HFF-Myc (cell line): ENCODE data around the gene WBP2NL.

ENCODE experiments used
- DNase-seq: peaks from one replicate; pipeline ENCODE4 v3.0.0-alpha.2; 2011; ENCODE audit warnings: low read depth; ENCODE audit errors: extremely low read depth
- H3K4me3 ChIP-seq: replicated peaks from 2 replicates; pipeline ENCODE4 v1.5.1; 2011; ENCODE audit warnings: low read depth, mild to moderate bottlenecking, control low read depth, low read length
- CTCF ChIP-seq: IDR thresholded peaks from 2 replicates; pipeline ENCODE4 v1.5.1; 2012; ENCODE audit warnings: mild to moderate bottlenecking, low read depth, low read length, control low read depth; ENCODE audit errors: missing control alignments

The WBP2NL gene

GRCh38 chr22:41991111-41991510 is 7.5 kb upstream of the WBP2NL start:
- no peak for DNase-seq
- no peak for TF ChIP-seq CTCF
- H3K4me3 ChIP-seq = no peak overlapping the region

DNA sequence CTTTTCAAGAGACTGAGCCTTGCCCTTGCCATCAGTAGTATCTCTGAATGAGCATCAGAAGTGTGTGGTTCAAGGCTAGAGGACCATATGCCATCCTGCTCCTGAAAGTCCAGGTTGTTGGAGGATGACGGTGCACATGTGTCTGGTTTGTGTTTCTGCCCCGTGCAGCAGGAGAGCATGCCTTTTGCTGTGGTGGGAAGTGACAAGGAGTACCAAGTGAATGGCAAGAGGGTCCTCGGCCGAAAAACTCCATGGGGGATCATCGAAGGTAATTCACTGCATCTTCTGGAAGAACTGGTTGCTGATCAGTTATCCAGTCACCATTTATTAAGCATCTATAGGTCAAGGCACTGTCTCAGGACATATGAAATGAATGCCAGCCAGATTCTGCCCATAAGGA is 6.1 kb upstream of the WBP2NL start:
- DNase-seq = no peak
- no peak for TF ChIP-seq CTCF
- H3K4me3 ChIP-seq = no peak overlapping the region

GRCh38 chr22:41995211-41995610 is 3.4 kb upstream of the WBP2NL start:
- no peak overlapping the region for H3K4me3 ChIP-seq
- DNase-seq = no peak
- TF ChIP-seq CTCF = no peak

DNA sequence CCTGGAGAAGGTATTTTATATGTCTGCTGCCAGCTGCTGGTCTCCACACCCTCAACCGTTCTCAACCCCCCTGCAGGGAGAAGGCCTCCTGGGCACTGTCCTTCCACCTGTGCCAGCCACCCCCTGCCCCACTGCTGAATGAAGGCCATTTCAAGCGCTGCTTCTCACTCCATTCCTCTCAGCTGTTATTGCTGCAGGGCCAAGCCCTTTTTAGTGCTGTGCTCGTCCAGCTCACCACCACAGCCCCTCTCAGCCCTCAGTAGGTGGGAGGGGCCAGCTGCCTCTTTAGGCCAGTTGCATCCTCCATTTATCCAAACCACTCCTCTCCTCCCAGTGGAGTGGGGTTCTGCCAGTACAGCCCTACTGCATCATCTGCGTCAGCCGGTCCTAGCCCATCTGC is 1.8 kb upstream of the WBP2NL start:
- TF ChIP-seq CTCF = no peak
- no peak for DNase-seq
- no peak overlapping the region for H3K4me3 ChIP-seq

DNA sequence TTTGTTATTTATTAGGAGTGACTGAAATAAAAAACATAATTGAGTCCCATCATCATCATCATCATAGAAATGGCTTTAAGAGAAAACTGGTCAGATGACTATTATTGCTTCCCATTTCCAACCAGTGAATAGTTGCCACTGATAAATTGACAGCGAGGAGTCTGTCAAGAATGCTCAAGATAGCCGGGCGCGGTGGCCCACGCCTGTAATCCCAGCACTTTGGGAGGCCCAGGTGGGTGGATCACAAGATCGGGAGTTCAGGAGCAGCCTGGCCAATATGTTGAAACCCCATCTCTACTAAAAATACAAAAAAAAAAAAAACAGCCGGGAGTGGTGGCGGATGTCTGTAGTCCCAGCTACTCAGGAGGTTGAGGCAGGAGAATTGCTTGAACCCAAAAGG is 1.9 kb downstream of the WBP2NL start:
- TF ChIP-seq CTCF = no peak
- no peak for DNase-seq
- H3K4me3 ChIP-seq = no peak overlapping the region

- no peak for DNase-seq
- H3K4me3 ChIP-seq = no peak overlapping the region
- no peak for TF ChIP-seq CTCF
Measured at GRCh38 chr22:42001121-42001520, 2.5 kb downstream of the WBP2NL start.

GRCh38 chr22:42001706-42002105 is 3.1 kb downstream of the WBP2NL start:
- DNase-seq = no peak
- TF ChIP-seq CTCF = no peak
- no peak overlapping the region for H3K4me3 ChIP-seq
